Gastrocnemius medialis (tissue), 4 donors: Measurements from ENCODE around the gene USP36.

Experiments
- CTCF ChIP-seq, 5 experiments: fragments of 450-650 bp in 3 of 5; fragments of 200-600 bp in 2 of 5; sonication (generic) in 2 of 5; IDR thresholded peaks in 4 of 5; conservative IDR thresholded peaks in 1 of 5; 1 replicate in 4 of 5; 2 replicates in 1 of 5; pipeline ENCODE4 v1.5.1; 2016 to 2019; ENCODE audit warnings: antibody characterized with exemption in 5 of 5, mild to moderate bottlenecking in 3 of 5, moderate library complexity in 3 of 5
- POLR2A ChIP-seq, 2 donors: fragments of 450-650 bp; IDR thresholded peaks; one replicate each; pipeline ENCODE4 v1.6.1; 2017; ENCODE audit warnings: antibody characterized with exemption in 2 of 2, mild to moderate bottlenecking in 2 of 2, moderate library complexity in 2 of 2

DNA sequence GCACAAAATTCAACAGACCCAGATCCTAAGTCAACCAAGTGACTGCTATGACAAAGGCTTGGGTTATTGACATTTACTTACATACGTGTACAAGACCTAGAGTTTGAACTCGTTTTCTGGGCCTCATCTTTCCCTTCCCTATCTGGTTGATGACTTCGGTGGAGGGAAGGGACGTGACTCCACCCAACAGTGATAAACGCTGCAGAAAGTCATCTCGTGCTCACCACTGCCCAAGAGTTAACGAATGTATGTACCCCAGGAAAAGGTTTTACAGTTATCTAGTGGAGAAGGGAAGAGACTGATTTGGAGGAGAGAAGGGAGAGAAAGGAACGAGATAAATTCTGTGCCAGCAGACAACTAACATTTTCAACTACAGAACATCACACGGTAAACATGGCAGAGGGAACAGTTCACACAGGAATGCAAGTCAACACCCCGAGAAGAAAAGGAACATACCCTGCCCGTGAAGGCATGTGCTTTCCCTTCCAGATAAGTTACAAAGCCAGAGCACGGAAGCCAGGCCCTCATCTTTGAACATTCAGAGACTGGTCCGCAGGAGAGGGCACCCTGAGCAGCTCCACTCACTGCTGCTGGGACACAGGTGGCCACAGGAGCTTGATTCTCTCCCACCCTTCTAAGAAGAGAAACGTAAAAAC lies 44.6 kb downstream of the USP36 start:
- no peak for TF ChIP-seq CTCF (IDR thresholded peaks at IDR 0.05 in 4 of 5, conservative IDR thresholded peaks at IDR 0.05 in 1 of 5)
- TF ChIP-seq POLR2A (IDR thresholded peaks at IDR 0.05): no peak
